GM12872 (cell line): Measurements from ENCODE around the gene VIL1.

ENCODE experiments used
- TF ChIP-seq, protein P1 (sequence below): IDR thresholded peaks from 3 replicates; pipeline ENCODE4 v1.5.1; 2011; ENCODE audit warnings: low read depth, mild to moderate bottlenecking, low read length, moderate library complexity; ENCODE audit not compliant: insufficient read depth

VIL1 gene

GRCh38 chr2:218437969-218438368, 19.0 kb downstream of the VIL1 start:
- TF ChIP-seq, protein P1, sequence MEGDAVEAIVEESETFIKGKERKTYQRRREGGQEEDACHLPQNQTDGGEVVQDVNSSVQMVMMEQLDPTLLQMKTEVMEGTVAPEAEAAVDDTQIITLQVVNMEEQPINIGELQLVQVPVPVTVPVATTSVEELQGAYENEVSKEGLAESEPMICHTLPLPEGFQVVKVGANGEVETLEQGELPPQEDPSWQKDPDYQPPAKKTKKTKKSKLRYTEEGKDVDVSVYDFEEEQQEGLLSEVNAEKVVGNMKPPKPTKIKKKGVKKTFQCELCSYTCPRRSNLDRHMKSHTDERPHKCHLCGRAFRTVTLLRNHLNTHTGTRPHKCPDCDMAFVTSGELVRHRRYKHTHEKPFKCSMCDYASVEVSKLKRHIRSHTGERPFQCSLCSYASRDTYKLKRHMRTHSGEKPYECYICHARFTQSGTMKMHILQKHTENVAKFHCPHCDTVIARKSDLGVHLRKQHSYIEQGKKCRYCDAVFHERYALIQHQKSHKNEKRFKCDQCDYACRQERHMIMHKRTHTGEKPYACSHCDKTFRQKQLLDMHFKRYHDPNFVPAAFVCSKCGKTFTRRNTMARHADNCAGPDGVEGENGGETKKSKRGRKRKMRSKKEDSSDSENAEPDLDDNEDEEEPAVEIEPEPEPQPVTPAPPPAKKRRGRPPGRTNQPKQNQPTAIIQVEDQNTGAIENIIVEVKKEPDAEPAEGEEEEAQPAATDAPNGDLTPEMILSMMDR: no peak

GRCh38 chr2:218438596-218438995, 19.7 kb downstream of the VIL1 start:
- TF ChIP-seq, protein P1: no peak

- TF ChIP-seq, protein P1: no peak
Measured at GRCh38 chr2:218444692-218445357, 25.9 kb downstream of the VIL1 start.

DNA sequence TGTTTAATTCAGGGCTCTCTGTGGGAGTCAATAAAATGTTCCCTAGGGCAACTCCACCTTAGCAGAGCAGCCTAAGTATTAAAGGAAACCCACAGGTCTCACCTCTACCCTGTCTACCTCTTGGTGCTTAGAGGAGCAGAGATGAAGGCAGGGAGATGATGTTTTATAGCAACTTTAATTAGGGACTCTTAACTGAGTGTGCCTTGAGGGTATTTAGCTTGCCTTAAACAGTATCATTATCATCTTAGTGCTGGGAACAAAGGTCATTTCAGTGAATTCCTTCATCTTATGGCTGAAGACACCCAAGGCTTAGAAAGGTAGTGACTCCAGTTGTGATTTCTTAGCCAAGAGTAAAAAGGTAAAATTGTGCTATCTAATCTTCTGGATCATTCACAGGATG, 26.7 kb downstream of the VIL1 start:
- TF ChIP-seq, protein P1: no peak

GRCh38 chr2:218446547-218446946, 27.6 kb downstream of the VIL1 start:
- TF ChIP-seq, protein P1: no peak

GRCh38 chr2:218447072-218447471, 28.1 kb downstream of the VIL1 start:
- TF ChIP-seq, protein P1: no peak

- TF ChIP-seq, protein P1: no peak
Measured at GRCh38 chr2:218448934-218449333, 30.0 kb downstream of the VIL1 start.

- TF ChIP-seq, protein P1: no peak
Measured at GRCh38 chr2:218452079-218452478, 33.2 kb downstream of the VIL1 start.
